ENCODE results near the gene EXT2.

DNA sequence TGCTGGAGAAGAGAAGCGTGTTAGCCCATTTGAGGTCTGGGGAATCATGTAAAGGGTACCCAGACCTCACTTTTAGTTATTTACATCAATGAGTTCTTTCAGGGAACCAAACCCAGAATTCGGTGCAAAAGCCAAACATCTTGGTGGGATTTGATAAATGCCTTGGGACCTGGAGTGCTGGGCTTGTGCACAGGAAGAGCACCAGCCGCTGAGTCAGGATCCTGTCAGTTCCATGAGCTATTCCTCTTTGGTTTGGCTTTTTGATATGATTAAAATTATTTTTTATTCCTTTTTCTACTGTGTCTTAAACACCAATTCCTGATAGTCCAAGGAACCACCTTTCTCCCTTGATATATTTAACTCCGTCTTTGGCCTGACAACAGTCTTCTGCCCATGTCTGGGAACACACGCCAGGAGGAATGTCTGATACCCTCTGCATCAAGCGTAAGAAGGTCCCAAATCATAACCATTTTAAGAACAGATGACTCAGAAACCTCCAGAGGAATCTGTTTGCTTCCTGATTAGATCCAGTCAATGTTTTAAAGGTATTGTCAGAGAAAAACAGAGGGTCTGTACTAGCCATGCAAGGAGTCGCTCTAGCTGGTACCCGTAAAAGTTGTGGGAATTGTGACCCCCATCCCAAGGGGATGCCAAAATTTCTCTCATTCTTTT lies 149.3 kb downstream of the EXT2 start:
- no peak for TF ChIP-seq POLR2AphosphoS5 (IDR thresholded peaks at IDR 0.05; ENCODE audit: low read depth)
- TF ChIP-seq CTCF (conservative IDR thresholded peaks at IDR 0.05; ENCODE audit: low read depth in 2 of 2), result no peak
- TF ChIP-seq ZNF114 (CRISPR knock-in tag; IDR thresholded peaks at IDR 0.05), result no peak
- TF ChIP-seq EZH2 (IDR thresholded peaks at IDR 0.05; ENCODE audit: low read depth, unreplicated experiment), result no peak
- no peak for TF ChIP-seq JUNB (IDR thresholded peaks at IDR 0.05; ENCODE audit: unreplicated experiment)
- TF ChIP-seq, protein P1, sequence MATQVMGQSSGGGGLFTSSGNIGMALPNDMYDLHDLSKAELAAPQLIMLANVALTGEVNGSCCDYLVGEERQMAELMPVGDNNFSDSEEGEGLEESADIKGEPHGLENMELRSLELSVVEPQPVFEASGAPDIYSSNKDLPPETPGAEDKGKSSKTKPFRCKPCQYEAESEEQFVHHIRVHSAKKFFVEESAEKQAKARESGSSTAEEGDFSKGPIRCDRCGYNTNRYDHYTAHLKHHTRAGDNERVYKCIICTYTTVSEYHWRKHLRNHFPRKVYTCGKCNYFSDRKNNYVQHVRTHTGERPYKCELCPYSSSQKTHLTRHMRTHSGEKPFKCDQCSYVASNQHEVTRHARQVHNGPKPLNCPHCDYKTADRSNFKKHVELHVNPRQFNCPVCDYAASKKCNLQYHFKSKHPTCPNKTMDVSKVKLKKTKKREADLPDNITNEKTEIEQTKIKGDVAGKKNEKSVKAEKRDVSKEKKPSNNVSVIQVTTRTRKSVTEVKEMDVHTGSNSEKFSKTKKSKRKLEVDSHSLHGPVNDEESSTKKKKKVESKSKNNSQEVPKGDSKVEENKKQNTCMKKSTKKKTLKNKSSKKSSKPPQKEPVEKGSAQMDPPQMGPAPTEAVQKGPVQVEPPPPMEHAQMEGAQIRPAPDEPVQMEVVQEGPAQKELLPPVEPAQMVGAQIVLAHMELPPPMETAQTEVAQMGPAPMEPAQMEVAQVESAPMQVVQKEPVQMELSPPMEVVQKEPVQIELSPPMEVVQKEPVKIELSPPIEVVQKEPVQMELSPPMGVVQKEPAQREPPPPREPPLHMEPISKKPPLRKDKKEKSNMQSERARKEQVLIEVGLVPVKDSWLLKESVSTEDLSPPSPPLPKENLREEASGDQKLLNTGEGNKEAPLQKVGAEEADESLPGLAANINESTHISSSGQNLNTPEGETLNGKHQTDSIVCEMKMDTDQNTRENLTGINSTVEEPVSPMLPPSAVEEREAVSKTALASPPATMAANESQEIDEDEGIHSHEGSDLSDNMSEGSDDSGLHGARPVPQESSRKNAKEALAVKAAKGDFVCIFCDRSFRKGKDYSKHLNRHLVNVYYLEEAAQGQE (IDR thresholded peaks at IDR 0.05; ENCODE audit: unreplicated experiment), result no peak
- TF ChIP-seq EZH2phosphoT487 (IDR thresholded peaks at IDR 0.05; ENCODE audit: unreplicated experiment), result no peak
